ENCODE measurements around the gene ACAP2.

DNA sequence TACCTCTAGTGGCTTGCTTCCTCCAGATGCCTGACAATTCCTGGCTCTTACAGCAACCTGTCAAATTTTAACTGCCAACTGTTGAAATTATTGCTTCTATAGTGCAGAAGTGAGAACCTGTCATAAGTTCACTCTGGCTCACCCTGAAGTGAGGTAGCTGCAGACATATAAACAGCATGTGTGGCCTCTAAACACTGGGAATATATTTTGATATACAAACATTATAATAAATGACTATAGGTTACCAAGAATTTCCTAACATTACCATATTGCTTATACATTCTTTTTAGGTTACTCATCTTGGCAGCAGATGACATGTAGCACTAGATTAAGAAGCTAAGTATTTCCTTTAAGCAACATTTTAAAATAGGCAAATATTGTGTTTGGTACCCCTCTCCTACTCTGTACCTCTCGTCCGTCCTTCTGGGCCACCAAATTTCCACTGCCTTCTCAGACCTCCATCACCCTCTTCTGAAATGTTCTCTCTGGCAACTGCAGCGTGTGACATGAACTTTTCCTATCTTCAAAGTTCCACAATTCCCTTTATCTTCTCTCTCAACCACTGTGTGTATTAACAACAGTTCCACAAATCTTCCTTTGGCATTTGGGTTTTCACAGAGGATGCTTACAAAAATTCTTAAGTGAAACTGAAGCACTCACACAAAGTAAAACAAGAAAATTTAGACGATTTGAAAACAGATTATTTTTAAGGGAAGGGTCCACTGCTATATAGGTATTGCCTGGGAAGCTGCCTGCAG is 156.5 kb downstream of the ACAP2 start:
- TF ChIP-seq, protein P1, sequence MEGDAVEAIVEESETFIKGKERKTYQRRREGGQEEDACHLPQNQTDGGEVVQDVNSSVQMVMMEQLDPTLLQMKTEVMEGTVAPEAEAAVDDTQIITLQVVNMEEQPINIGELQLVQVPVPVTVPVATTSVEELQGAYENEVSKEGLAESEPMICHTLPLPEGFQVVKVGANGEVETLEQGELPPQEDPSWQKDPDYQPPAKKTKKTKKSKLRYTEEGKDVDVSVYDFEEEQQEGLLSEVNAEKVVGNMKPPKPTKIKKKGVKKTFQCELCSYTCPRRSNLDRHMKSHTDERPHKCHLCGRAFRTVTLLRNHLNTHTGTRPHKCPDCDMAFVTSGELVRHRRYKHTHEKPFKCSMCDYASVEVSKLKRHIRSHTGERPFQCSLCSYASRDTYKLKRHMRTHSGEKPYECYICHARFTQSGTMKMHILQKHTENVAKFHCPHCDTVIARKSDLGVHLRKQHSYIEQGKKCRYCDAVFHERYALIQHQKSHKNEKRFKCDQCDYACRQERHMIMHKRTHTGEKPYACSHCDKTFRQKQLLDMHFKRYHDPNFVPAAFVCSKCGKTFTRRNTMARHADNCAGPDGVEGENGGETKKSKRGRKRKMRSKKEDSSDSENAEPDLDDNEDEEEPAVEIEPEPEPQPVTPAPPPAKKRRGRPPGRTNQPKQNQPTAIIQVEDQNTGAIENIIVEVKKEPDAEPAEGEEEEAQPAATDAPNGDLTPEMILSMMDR (IDR thresholded peaks at IDR 0.05), result no peak
- TF ChIP-seq, protein P2, sequence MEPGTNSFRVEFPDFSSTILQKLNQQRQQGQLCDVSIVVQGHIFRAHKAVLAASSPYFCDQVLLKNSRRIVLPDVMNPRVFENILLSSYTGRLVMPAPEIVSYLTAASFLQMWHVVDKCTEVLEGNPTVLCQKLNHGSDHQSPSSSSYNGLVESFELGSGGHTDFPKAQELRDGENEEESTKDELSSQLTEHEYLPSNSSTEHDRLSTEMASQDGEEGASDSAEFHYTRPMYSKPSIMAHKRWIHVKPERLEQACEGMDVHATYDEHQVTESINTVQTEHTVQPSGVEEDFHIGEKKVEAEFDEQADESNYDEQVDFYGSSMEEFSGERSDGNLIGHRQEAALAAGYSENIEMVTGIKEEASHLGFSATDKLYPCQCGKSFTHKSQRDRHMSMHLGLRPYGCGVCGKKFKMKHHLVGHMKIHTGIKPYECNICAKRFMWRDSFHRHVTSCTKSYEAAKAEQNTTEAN (CRISPR knock-in tag; IDR thresholded peaks at IDR 0.05), result no peak
- TF ChIP-seq, protein P3, sequence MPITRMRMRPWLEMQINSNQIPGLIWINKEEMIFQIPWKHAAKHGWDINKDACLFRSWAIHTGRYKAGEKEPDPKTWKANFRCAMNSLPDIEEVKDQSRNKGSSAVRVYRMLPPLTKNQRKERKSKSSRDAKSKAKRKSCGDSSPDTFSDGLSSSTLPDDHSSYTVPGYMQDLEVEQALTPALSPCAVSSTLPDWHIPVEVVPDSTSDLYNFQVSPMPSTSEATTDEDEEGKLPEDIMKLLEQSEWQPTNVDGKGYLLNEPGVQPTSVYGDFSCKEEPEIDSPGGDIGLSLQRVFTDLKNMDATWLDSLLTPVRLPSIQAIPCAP (CRISPR knock-in tag; IDR thresholded peaks at IDR 0.05), result no peak
- TF ChIP-seq NR1H2 (CRISPR knock-in tag; IDR thresholded peaks at IDR 0.05), result no peak
- no peak for TF ChIP-seq CREB1 (CRISPR knock-in tag; IDR thresholded peaks at IDR 0.05)
